CD4-positive, alpha-beta T cell (primary cell): Measurements from ENCODE around the gene FAM184A. TPM values are rescaled to one million over a fixed set of nuclear protein-coding genes. Genes with fewer than 3 reads are reported as not detected.

Experiments
- ATAC-seq: fragments of 200-7000 bp; cut with Tn5 transposase; one replicate; pipeline ENCODE4 v1.10.0; 2022; ENCODE audit warnings: mild to moderate bottlenecking; ENCODE audit not compliant: poor library complexity
- CTCF ChIA-PET: fragments of 350-600 bp; sonication (Branson Sonifier 250); formaldehyde crosslinking; loops from one replicate; lab custom pipeline; 2021; ENCODE audit warnings: antibody characterized with exemption, inconsistent platforms; lab: Charles Lee
- POLR2A ChIA-PET: fragments of 350-600 bp; sonication (Branson Sonifier 250); formaldehyde crosslinking; loops from one replicate; lab custom pipeline; 2021; ENCODE audit warnings: antibody characterized with exemption, inconsistent platforms; lab: Charles Lee
- DNase-seq, 14 experiments: peaks; one replicate each; pipeline ENCODE4 v3.0.0-alpha.2; 2013 to 2020; ENCODE audit warnings: mixed read lengths in 2 of 14
- H3K27ac ChIP-seq, 2 donors: one replicate each; pipeline versions ENCODE4 v1.5.1 to v1.7.0; 2013; ENCODE audit warnings: low read length in 2 of 2, low read depth in 1 of 2, mild to moderate bottlenecking in 1 of 2
- H3K27me3 ChIP-seq, 2 experiments: 1 replicate in 1 of 2; 2 replicates in 1 of 2; pipeline versions ENCODE4 v1.6.1 to v1.7.0; 2013; ENCODE audit warnings: low read length in 2 of 2, control low read depth in 1 of 2, mild to moderate bottlenecking in 1 of 2, moderate library complexity in 1 of 2; ENCODE audit not compliant: insufficient read depth in 2 of 2, control insufficient read depth in 1 of 2
- H3K36me3 ChIP-seq: one replicate; pipeline ENCODE4 v1.6.1; 2013; ENCODE audit warnings: low read length, control low read depth; ENCODE audit not compliant: insufficient read depth
- H3K4me1 ChIP-seq: one replicate; pipeline ENCODE4 v1.6.1; 2013; ENCODE audit warnings: low read length, control low read depth; ENCODE audit not compliant: insufficient read depth
- H3K4me3 ChIP-seq: one replicate; pipeline ENCODE4 v1.5.1; 2013; ENCODE audit warnings: mild to moderate bottlenecking, low read length, moderate library complexity
- H3K9me3 ChIP-seq, 2 experiments: 1 replicate in 1 of 2; 2 replicates in 1 of 2; pipeline versions ENCODE4 v1.6.1 to v1.7.0; 2013; ENCODE audit warnings: low read length in 2 of 2, mild to moderate bottlenecking in 2 of 2, control low read depth in 1 of 2, moderate library complexity in 1 of 2; ENCODE audit not compliant: control insufficient read depth in 1 of 2, insufficient read depth in 1 of 2
- H3K27ac Mint-ChIP-seq: one replicate; pipeline ENCODE4 v1.8.0; 2020; ENCODE audit warnings: mixed read lengths
- H3K27me3 Mint-ChIP-seq: one replicate; pipeline ENCODE4 v1.8.0; 2021; ENCODE audit warnings: mixed read lengths
- H3K36me3 Mint-ChIP-seq: one replicate; pipeline ENCODE4 v1.8.0; 2021; ENCODE audit warnings: low read depth, mixed read lengths
- H3K4me1 Mint-ChIP-seq: one replicate; pipeline ENCODE4 v1.8.0; 2021; ENCODE audit warnings: low read depth, mixed read lengths
- H3K4me3 Mint-ChIP-seq: one replicate; pipeline ENCODE4 v1.8.0; 2020; ENCODE audit warnings: mild to moderate bottlenecking, mixed read lengths
- H3K9me3 Mint-ChIP-seq: one replicate; pipeline ENCODE4 v1.8.0; 2020; ENCODE audit warnings: mixed read lengths
- intact Hi-C, 2 experiments: fragments of 100-400 bp; cut with DNase I in 1 of 2; cut with micrococcal nuclease in 1 of 2; formaldehyde crosslinking; loops; one replicate each; pipeline versions ENCODE4 v1.15.1 to v1.9.0; 2023 to 2025; cut with DNase I, micrococcal nuclease
- total RNA-seq, 174 experiments: library from RNA in 2 of 174; stranded (reverse) in 2 of 174; gene quantifications; one replicate each; pipeline ENCODE4 v1.2.3 and lab custom pipeline; 2021 to 2026
- TF ChIP-seq, protein P1 (sequence below): fragments of 200-600 bp; IDR thresholded peaks from one replicate; pipeline ENCODE4 v1.8.0; 2022; ENCODE audit warnings: antibody characterized with exemption, mild to moderate bottlenecking

The FAM184A gene
- total RNA-seq, 2 experiments from 2014 or later, result 2.9 to 3.3 TPM

DNA sequence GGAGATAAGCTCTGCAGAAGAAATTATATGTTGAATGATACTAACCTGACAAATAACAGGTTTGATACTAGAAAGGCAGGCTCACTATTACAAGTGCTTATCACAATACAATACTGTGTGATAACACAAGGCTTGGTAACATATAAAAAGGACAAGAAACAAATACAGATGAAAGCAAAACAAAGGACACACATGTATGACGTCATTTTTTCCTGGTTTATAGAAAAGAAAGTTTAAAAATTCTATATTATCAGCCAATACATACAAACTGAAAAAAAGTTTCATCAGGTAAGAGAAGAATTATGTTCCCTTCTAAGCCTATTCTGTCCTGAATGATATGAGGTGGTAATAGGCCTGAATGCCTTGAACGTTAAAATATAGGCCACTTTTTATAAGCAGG lies 111.2 kb downstream of the FAM184A start:
- TF ChIP-seq, protein P1, sequence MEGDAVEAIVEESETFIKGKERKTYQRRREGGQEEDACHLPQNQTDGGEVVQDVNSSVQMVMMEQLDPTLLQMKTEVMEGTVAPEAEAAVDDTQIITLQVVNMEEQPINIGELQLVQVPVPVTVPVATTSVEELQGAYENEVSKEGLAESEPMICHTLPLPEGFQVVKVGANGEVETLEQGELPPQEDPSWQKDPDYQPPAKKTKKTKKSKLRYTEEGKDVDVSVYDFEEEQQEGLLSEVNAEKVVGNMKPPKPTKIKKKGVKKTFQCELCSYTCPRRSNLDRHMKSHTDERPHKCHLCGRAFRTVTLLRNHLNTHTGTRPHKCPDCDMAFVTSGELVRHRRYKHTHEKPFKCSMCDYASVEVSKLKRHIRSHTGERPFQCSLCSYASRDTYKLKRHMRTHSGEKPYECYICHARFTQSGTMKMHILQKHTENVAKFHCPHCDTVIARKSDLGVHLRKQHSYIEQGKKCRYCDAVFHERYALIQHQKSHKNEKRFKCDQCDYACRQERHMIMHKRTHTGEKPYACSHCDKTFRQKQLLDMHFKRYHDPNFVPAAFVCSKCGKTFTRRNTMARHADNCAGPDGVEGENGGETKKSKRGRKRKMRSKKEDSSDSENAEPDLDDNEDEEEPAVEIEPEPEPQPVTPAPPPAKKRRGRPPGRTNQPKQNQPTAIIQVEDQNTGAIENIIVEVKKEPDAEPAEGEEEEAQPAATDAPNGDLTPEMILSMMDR, result no peak
- no peaks in the 10 kb centered on the region for H3K36me3 ChIP-seq
- no peaks in the 10 kb centered on the region for H3K4me1 ChIP-seq
- POLR2A ChIA-PET, result no interaction called here
- CTCF ChIA-PET, result interaction anchor here (1.9 kb wide), 1 partner anchor 144 kb away, joined by 15 read pairs; no protein-coding TSS in a partner anchor
- DNase-seq (no peak), ATAC-seq (no peak)
- intact Hi-C loops, result no loop called here
- H3K4me3 ChIP-seq, result no peak overlapping the region
- H3K27ac Mint-ChIP-seq, result no peak overlapping the region
- H3K9me3 Mint-ChIP-seq, result no peaks in the 10 kb centered on the region
- no peak overlapping the region for H3K4me3 Mint-ChIP-seq
- H3K27ac ChIP-seq, result no peak overlapping the region
- H3K9me3 ChIP-seq, result no peaks in the 10 kb centered on the region
- H3K27me3 ChIP-seq, result no peaks in the 10 kb centered on the region
- no peaks in the 10 kb centered on the region for H3K36me3 Mint-ChIP-seq
- no peaks in the 10 kb centered on the region for H3K4me1 Mint-ChIP-seq
- no peaks in the 10 kb centered on the region for H3K27me3 Mint-ChIP-seq

DNA sequence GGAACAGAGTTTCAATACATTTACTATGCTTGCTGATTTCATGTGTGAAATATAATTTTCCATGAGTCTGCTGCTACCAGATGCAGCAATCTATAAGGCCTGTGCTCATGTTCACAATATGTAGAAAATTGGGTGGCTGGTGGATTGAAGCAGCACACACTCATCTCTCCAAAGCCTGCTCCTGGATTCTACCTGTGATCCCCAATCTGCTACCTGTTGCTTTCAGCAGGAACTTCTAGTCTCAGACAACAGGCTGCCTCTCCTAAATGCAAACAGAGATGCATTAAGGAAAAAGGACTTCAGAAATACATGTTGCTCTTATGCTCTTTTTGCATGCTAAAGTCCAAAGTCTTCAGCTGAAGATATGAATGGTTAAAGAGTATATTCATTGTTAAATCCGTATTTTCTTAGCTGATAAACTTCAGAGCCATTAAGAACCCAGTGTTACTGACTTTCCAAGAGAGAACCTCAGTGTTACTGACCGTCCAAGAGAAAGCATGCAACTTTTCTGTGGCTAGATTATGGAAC lies 112.6 kb downstream of the FAM184A start:
- Histone ChIP-seq H3K27ac (no peak overlapping the region), H3K9me3 (no peaks in the 10 kb centered on the region), H3K4me3 (no peak overlapping the region), H3K4me1 (no peaks in the 10 kb centered on the region), H3K36me3 (no peaks in the 10 kb centered on the region), H3K27me3 (no peaks in the 10 kb centered on the region)
- CTCF ChIA-PET, result interaction anchor here (2.6 kb wide), 1 partner anchor 144 kb away, joined by 9 read pairs; no protein-coding TSS in a partner anchor
- Mint-ChIP-seq H3K27ac (no peak overlapping the region), H3K36me3 (no peaks in the 10 kb centered on the region), H3K4me1 (no peaks in the 10 kb centered on the region), H3K9me3 (no peaks in the 10 kb centered on the region), H3K4me3 (no peak overlapping the region), H3K27me3 (no peaks in the 10 kb centered on the region)
- ATAC-seq, result no peak
- TF ChIP-seq, protein P1, result no peak
- intact Hi-C loops, result no loop called here
- POLR2A ChIA-PET, result interaction anchor here (4.2 kb wide), 1 partner anchor 144 kb away, joined by 16 read pairs; no protein-coding TSS in a partner anchor
- DNase-seq, result no peak

DNA sequence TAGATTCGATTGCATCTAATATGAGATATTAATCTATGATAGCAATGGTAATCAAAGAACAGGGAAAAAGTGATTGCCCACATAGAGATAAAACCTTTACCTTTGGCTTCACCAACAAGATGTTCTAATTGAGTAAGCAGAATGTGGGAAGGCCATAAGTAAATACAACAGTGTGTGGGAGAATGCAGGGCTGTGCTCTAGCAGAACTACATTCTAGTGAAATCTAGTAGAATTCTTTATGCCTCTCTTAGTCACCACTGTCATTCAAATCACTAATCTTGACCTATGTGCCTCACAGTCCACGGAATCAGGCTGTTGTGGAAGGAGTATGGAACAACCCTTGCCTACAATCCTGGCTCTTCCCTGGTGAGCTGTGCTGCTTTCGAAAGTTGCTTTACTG lies 113.1 kb downstream of the FAM184A start:
- DNase-seq, result no peak
- Histone ChIP-seq H3K9me3 (no peaks in the 10 kb centered on the region), H3K4me1 (no peaks in the 10 kb centered on the region), H3K36me3 (no peaks in the 10 kb centered on the region), H3K27me3 (no peaks in the 10 kb centered on the region), H3K27ac (no peak overlapping the region), H3K4me3 (no peak overlapping the region)
- Mint-ChIP-seq H3K27ac (no peak overlapping the region), H3K4me3 (no peak overlapping the region), H3K36me3 (no peaks in the 10 kb centered on the region), H3K4me1 (no peaks in the 10 kb centered on the region), H3K27me3 (no peaks in the 10 kb centered on the region), H3K9me3 (no peaks in the 10 kb centered on the region)
- POLR2A ChIA-PET, result interaction anchor here (0.6 to 4.2 kb wide), 2 partner anchors 9 to 145 kb away, joined by 4 to 16 read pairs; no protein-coding TSS in a partner anchor
- ATAC-seq, result no peak
- CTCF ChIA-PET, result interaction anchor here (2.6 kb wide), 1 partner anchor 145 kb away, joined by 9 read pairs; no protein-coding TSS in a partner anchor
- intact Hi-C loops, result no loop called here
- TF ChIP-seq, protein P1, result no peak
